Measurements from ENCODE around the gene BCR.

DNA sequence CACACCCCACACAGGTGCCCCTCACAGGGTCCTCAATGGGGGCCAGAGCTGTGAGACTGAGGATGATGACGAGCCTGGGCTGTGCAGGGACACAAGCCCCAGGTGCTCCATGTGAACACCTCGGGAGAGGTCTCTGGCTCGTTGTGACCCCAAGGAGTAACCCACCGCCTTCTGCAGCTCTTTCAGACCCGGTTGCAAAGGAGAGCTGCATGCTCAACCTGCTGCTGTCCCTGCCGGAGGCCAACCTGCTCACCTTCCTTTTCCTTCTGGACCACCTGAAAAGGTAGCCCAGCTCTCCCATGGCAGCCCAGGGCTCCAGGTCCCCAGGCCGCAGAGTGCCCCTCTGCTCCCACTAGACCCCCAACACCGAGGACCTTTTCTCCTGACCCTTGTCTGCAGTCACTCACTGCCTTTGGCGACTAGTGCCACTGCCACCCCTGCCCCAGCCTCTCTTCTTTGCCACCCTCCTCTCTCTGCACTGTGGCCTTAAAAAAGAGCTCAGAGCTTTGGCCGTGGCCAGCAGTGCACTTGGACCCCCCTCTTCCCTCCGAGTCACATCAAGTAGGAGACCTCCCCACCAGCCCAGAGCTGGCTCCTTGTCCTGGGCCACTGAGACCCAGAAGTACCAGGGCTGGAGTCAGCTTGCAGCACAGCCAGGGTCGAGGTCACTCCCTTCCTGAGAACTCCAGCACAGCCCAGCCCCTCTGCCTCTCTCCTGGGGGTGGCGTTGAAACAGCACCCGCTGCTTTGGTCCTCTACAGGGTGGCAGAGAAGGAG is 133.7 kb downstream of the BCR start:
- TF ChIP-seq, protein P1, sequence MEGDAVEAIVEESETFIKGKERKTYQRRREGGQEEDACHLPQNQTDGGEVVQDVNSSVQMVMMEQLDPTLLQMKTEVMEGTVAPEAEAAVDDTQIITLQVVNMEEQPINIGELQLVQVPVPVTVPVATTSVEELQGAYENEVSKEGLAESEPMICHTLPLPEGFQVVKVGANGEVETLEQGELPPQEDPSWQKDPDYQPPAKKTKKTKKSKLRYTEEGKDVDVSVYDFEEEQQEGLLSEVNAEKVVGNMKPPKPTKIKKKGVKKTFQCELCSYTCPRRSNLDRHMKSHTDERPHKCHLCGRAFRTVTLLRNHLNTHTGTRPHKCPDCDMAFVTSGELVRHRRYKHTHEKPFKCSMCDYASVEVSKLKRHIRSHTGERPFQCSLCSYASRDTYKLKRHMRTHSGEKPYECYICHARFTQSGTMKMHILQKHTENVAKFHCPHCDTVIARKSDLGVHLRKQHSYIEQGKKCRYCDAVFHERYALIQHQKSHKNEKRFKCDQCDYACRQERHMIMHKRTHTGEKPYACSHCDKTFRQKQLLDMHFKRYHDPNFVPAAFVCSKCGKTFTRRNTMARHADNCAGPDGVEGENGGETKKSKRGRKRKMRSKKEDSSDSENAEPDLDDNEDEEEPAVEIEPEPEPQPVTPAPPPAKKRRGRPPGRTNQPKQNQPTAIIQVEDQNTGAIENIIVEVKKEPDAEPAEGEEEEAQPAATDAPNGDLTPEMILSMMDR (conservative IDR thresholded peaks at IDR 0.05; ENCODE audit: low read length) = no peak
- TF ChIP-seq EZH2phosphoT487 (IDR thresholded peaks at IDR 0.05; ENCODE audit: borderline replicate concordance, low read depth, low read length) = no peak
